ENCODE measurements around the gene GALNT2. TPM values are rescaled to one million over a fixed set of nuclear protein-coding genes. Genes with fewer than 3 reads are reported as not detected.
A peak's percentile ranks its signal among the peaks of the same experiment; 100 is the strongest.

Gene GALNT2
- total and polyA plus RNA-seq, 3 experiments from 2014 or later = 15.7 to 69.0 (median 65.6) TPM

- Histone ChIP-seq H3K36me3 (ENCODE audit: insufficient read depth, low read length) (no peaks in the 10 kb centered on the region), H3K27me3 (ENCODE audit: insufficient read depth, low read length, poor library complexity, severe bottlenecking) (no peaks in the 10 kb centered on the region), H3K27ac (ENCODE audit: low read depth, low read length) (no peak overlapping the region), H3K4me3 (ENCODE audit: low read length) (no peak overlapping the region), H3K4me1 (ENCODE audit: insufficient read depth, low read length) (peaks cover 5% of the 10 kb centered on the region), H3K9me3 (ENCODE audit: low read length) (no peaks in the 10 kb centered on the region)
- no peak overlapping the region for H3K27ac Mint-ChIP-seq
- ChIA-PET POLR2A (no interaction called here), CTCF (interaction anchor here (1.5 kb wide), 1 partner anchor 15 kb away, joined by 4 read pairs; no protein-coding TSS in a partner anchor)
- H3K36me3 Mint-ChIP-seq = peaks cover 0 to 2% (median 1%) of the 10 kb centered on the region in 3 donors
- no peaks in the 10 kb centered on the region for H3K27me3 Mint-ChIP-seq
- H3K4me1 Mint-ChIP-seq = peaks cover 19 to 75% (median 43%) of the 10 kb centered on the region in 3 donors
- H3K9me3 Mint-ChIP-seq = no peaks in the 10 kb centered on the region
- no peak for DNase-seq
- H3K4me3 Mint-ChIP-seq = no peak overlapping the region
These were observed 86.0 kb downstream of the GALNT2 start for GRCh38 chr1:230152999-230153398.

- no peaks in the 10 kb centered on the region for H3K9me3 Mint-ChIP-seq
- H3K27me3 Mint-ChIP-seq = no peaks in the 10 kb centered on the region
- peaks cover 0 to 2% (median 1%) of the 10 kb centered on the region in 3 donors for H3K36me3 Mint-ChIP-seq
- ChIA-PET POLR2A (no interaction called here), CTCF (interaction anchor here (1.5 kb wide), 1 partner anchor 14 kb away, joined by 4 read pairs; no protein-coding TSS in a partner anchor)
- H3K4me3 Mint-ChIP-seq = no peak overlapping the region
- Histone ChIP-seq H3K4me3 (ENCODE audit: low read length) (no peak overlapping the region), H3K9me3 (ENCODE audit: low read length) (no peaks in the 10 kb centered on the region), H3K36me3 (ENCODE audit: insufficient read depth, low read length) (no peaks in the 10 kb centered on the region), H3K27ac (ENCODE audit: low read depth, low read length) (no peak overlapping the region), H3K27me3 (ENCODE audit: insufficient read depth, low read length, poor library complexity, severe bottlenecking) (no peaks in the 10 kb centered on the region), H3K4me1 (ENCODE audit: insufficient read depth, low read length) (peaks cover 5% of the 10 kb centered on the region)
- no peak overlapping the region for H3K27ac Mint-ChIP-seq
- no peak for DNase-seq
- peaks cover 18 to 76% (median 45%) of the 10 kb centered on the region in 3 donors for H3K4me1 Mint-ChIP-seq
These were observed 86.7 kb downstream of the GALNT2 start for GRCh38 chr1:230153641-230154296.

- Histone ChIP-seq H3K4me3 (ENCODE audit: low read length) (no peak overlapping the region), H3K36me3 (ENCODE audit: insufficient read depth, low read length) (no peaks in the 10 kb centered on the region), H3K27me3 (ENCODE audit: insufficient read depth, low read length, poor library complexity, severe bottlenecking) (no peaks in the 10 kb centered on the region), H3K4me1 (ENCODE audit: insufficient read depth, low read length) (no peaks in the 10 kb centered on the region), H3K9me3 (ENCODE audit: low read length) (no peaks in the 10 kb centered on the region), H3K27ac (ENCODE audit: low read depth, low read length) (no peak overlapping the region)
- ChIA-PET CTCF (interaction anchor here (0.8 to 1.2 kb wide), 2 partner anchors 12 kb away, joined by 3 to 4 read pairs; no protein-coding TSS in a partner anchor), POLR2A (no interaction called here)
- no peak for DNase-seq
- Mint-ChIP-seq H3K4me1 (peaks cover 17 to 71% (median 48%) of the 10 kb centered on the region in 3 donors), H3K9me3 (no peaks in the 10 kb centered on the region), H3K4me3 (no peak overlapping the region), H3K27ac (no peak overlapping the region), H3K27me3 (no peaks in the 10 kb centered on the region), H3K36me3 (peaks cover 0 to 2% (median 1%) of the 10 kb centered on the region in 3 donors)
These were observed 88.0 kb downstream of the GALNT2 start for GRCh38 chr1:230155021-230155420.

GRCh38 chr1:230156068-230156467 is 89.0 kb downstream of the GALNT2 start:
- H3K9me3 ChIP-seq (ENCODE audit: low read length) = no peaks in the 10 kb centered on the region
- H3K27me3 ChIP-seq (ENCODE audit: insufficient read depth, low read length, poor library complexity, severe bottlenecking) = no peaks in the 10 kb centered on the region
- no peak for DNase-seq
- POLR2A ChIA-PET = no interaction called here
- no peaks in the 10 kb centered on the region for H3K36me3 ChIP-seq (ENCODE audit: insufficient read depth, low read length)
- no peak overlapping the region for H3K4me3 ChIP-seq (ENCODE audit: low read length)
- no peak overlapping the region for H3K27ac ChIP-seq (ENCODE audit: low read depth, low read length)
- peak overlapping the region in 1 of 7 donors; percentile 27 for H3K4me3 Mint-ChIP-seq
- H3K4me1 ChIP-seq (ENCODE audit: insufficient read depth, low read length) = no peaks in the 10 kb centered on the region
- H3K27me3 Mint-ChIP-seq = no peaks in the 10 kb centered on the region
- H3K9me3 Mint-ChIP-seq = no peaks in the 10 kb centered on the region
- CTCF ChIA-PET = interaction anchor here (1.2 kb wide), 1 partner anchor 11 kb away, joined by 4 read pairs; no protein-coding TSS in a partner anchor
- peaks cover 16 to 70% (median 53%) of the 10 kb centered on the region in 3 donors for H3K4me1 Mint-ChIP-seq
- peak overlapping the region in 2 of 8 donors; percentile 4 to 74 for H3K27ac Mint-ChIP-seq
- peaks cover 0 to 2% (median 1%) of the 10 kb centered on the region in 3 donors for H3K36me3 Mint-ChIP-seq

DNA sequence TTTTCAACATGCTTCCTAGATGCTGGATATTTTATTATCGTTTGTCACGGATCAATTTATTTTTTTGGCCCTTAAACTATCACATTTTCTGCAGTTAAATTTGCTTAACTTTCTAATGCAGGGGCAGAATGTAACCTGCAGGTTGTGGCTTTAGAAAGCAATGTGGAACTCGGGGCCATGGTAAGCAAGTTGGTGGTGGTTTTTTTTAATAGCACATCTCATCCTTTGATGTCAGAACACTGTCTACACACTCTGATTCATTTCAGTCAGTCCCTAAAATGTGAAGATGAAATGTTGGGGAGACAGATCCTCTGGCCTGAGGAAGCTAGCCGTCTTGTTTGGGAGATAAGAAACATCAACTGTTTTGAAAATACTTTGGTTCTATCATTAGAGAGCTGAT is 89.5 kb downstream of the GALNT2 start:
- H3K27me3 Mint-ChIP-seq = no peaks in the 10 kb centered on the region
- peaks cover 0 to 1% (median under 1%) of the 10 kb centered on the region in 3 donors for H3K36me3 Mint-ChIP-seq
- no peak overlapping the region for H3K4me3 Mint-ChIP-seq
- peak overlapping the region in 1 of 8 donors; percentile 54 for H3K27ac Mint-ChIP-seq
- Histone ChIP-seq H3K9me3 (ENCODE audit: low read length) (no peaks in the 10 kb centered on the region), H3K27me3 (ENCODE audit: insufficient read depth, low read length, poor library complexity, severe bottlenecking) (no peaks in the 10 kb centered on the region), H3K4me3 (ENCODE audit: low read length) (no peak overlapping the region), H3K36me3 (ENCODE audit: insufficient read depth, low read length) (no peaks in the 10 kb centered on the region), H3K4me1 (ENCODE audit: insufficient read depth, low read length) (no peaks in the 10 kb centered on the region), H3K27ac (ENCODE audit: low read depth, low read length) (no peak overlapping the region)
- no peak for DNase-seq
- H3K9me3 Mint-ChIP-seq = no peaks in the 10 kb centered on the region
- ChIA-PET POLR2A (no interaction called here), CTCF (no interaction called here)
- H3K4me1 Mint-ChIP-seq = peaks cover 16 to 69% (median 56%) of the 10 kb centered on the region in 3 donors

- H3K27me3 Mint-ChIP-seq = no peaks in the 10 kb centered on the region
- POLR2A ChIA-PET = no interaction called here
These were observed 90.7 kb downstream of the GALNT2 start for GRCh38 chr1:230157420-230158390.

GRCh38 chr1:230158415-230159291 is 91.6 kb downstream of the GALNT2 start:
- ChIA-PET POLR2A (no interaction called here), CTCF (no interaction called here)

More at GRCh38 chr1:230157420-230158390, 90.7 kb downstream of the GALNT2 start:
- no peak overlapping the region for H3K4me3 ChIP-seq (ENCODE audit: low read length)
- no peaks in the 10 kb centered on the region for H3K36me3 Mint-ChIP-seq
- no peaks in the 10 kb centered on the region for H3K9me3 Mint-ChIP-seq
- H3K27ac Mint-ChIP-seq = peak overlapping the region in 2 of 8 donors; percentile 15 to 62
- no peaks in the 10 kb centered on the region for H3K27me3 ChIP-seq (ENCODE audit: insufficient read depth, low read length, poor library complexity, severe bottlenecking)
- H3K36me3 ChIP-seq (ENCODE audit: insufficient read depth, low read length) = no peaks in the 10 kb centered on the region
- no peak overlapping the region for H3K4me3 Mint-ChIP-seq
- CTCF ChIA-PET = interaction anchor here (1.2 kb wide), 1 partner anchor 497 kb away, joined by 3 read pairs; no protein-coding TSS in a partner anchor
- H3K4me1 Mint-ChIP-seq = peaks cover 16 to 71% (median 52%) of the 10 kb centered on the region in 3 donors
- DNase-seq = no peak
- no peaks in the 10 kb centered on the region for H3K4me1 ChIP-seq (ENCODE audit: insufficient read depth, low read length)
- H3K9me3 ChIP-seq (ENCODE audit: low read length) = no peaks in the 10 kb centered on the region
- H3K27ac ChIP-seq (ENCODE audit: low read depth, low read length) = no peak overlapping the region

More at GRCh38 chr1:230158415-230159291, 91.6 kb downstream of the GALNT2 start:
- Histone ChIP-seq H3K27me3 (ENCODE audit: insufficient read depth, low read length, poor library complexity, severe bottlenecking) (no peaks in the 10 kb centered on the region), H3K4me3 (ENCODE audit: low read length) (no peak overlapping the region), H3K36me3 (ENCODE audit: insufficient read depth, low read length) (no peaks in the 10 kb centered on the region), H3K4me1 (ENCODE audit: insufficient read depth, low read length) (no peaks in the 10 kb centered on the region), H3K27ac (ENCODE audit: low read depth, low read length) (no peak overlapping the region), H3K9me3 (ENCODE audit: low read length) (no peaks in the 10 kb centered on the region)
- Mint-ChIP-seq H3K27ac (peak overlapping the region in 1 of 8 donors; percentile 17), H3K4me1 (peaks cover 16 to 71% (median 49%) of the 10 kb centered on the region in 3 donors), H3K27me3 (no peaks in the 10 kb centered on the region), H3K36me3 (no peaks in the 10 kb centered on the region), H3K9me3 (no peaks in the 10 kb centered on the region), H3K4me3 (no peak overlapping the region)
- no peak for DNase-seq
